SJSA1 (cell line): ENCODE measurements around the gene SMYD3. TPM values are rescaled to one million over a fixed set of nuclear protein-coding genes. Genes with fewer than 3 reads are reported as not detected.

ENCODE experiments used
- DNase-seq, 2 experiments: peaks; one replicate each; pipeline ENCODE4 v3.0.0-alpha.2; 2015 to 2020; ENCODE audit warnings: low spot score in 2 of 2, low read depth in 1 of 2
- H3K27ac ChIP-seq: fragments of 250-450 bp; sonication (Bioruptor Pico); 2 replicates; pipeline ENCODE4 v1.5.1; 2020; ENCODE audit warnings: mild to moderate bottlenecking, moderate library complexity
- H3K27me3 ChIP-seq: fragments of 250-450 bp; sonication (Bioruptor Pico); replicated peaks from 2 replicates; pipeline ENCODE4 v1.5.1; 2020; ENCODE audit warnings: mild to moderate bottlenecking, moderate library complexity
- H3K36me3 ChIP-seq: fragments of 250-450 bp; sonication (Bioruptor Pico); 2 replicates; pipeline ENCODE4 v1.5.1; 2020; ENCODE audit warnings: mild to moderate bottlenecking
- H3K4me1 ChIP-seq: fragments of 250-450 bp; sonication (Bioruptor Pico); replicated peaks from 2 replicates; pipeline ENCODE4 v1.6.1; 2021; ENCODE audit warnings: mild to moderate bottlenecking
- H3K4me3 ChIP-seq: fragments of 250-450 bp; sonication (Bioruptor Pico); 2 replicates; pipeline ENCODE4 v1.5.1; 2020; ENCODE audit warnings: mild to moderate bottlenecking
- H3K9me3 ChIP-seq: fragments of 250-450 bp; sonication (Bioruptor Pico); replicated peaks from 2 replicates; pipeline ENCODE4 v1.5.1; 2020; ENCODE audit warnings: mild to moderate bottlenecking
- total RNA-seq: library from RNA; depleted of rRNA; stranded (reverse); fragments of >200 nt; shearing (Covaris generic); gene quantifications from 2 replicates; pipeline ENCODE4 v1.2.3, GENCODE V29; 2014

The SMYD3 gene
- total RNA-seq, 1 experiment from 2014 or later: 38.5 TPM

GRCh38 chr1:246195296-246195695 is 311.8 kb downstream of the SMYD3 start:
- Histone ChIP-seq H3K4me1 (no peaks in the 10 kb centered on the region), H3K9me3 (no peaks in the 10 kb centered on the region), H3K36me3 (no peaks in the 10 kb centered on the region), H3K4me3 (no peak overlapping the region), H3K27ac (no peak overlapping the region), H3K27me3 (0 out of 2 replicates have a peak, but pooled peaks cover 2% of the 10 kb centered on the region)
- no peak for DNase-seq

GRCh38 chr1:246193537-246193936 is 313.5 kb downstream of the SMYD3 start:
- no peak for DNase-seq
- H3K4me1 ChIP-seq: no peaks in the 10 kb centered on the region
- H3K4me3 ChIP-seq: no peak overlapping the region
- 0 out of 2 replicates have a peak, but pooled peaks cover 2% of the 10 kb centered on the region for H3K27me3 ChIP-seq
- no peaks in the 10 kb centered on the region for H3K36me3 ChIP-seq
- no peak overlapping the region for H3K27ac ChIP-seq
- H3K9me3 ChIP-seq: no peaks in the 10 kb centered on the region

- Histone ChIP-seq H3K27me3 (no peaks in the 10 kb centered on the region), H3K36me3 (no peaks in the 10 kb centered on the region), H3K27ac (no peak overlapping the region), H3K4me3 (no peak overlapping the region), H3K4me1 (no peaks in the 10 kb centered on the region), H3K9me3 (no peaks in the 10 kb centered on the region)
- no peak for DNase-seq
Measured at GRCh38 chr1:246189126-246189525, 318.0 kb downstream of the SMYD3 start.

GRCh38 chr1:246187834-246188372 is 319.2 kb downstream of the SMYD3 start:
- Histone ChIP-seq H3K27ac (no peak overlapping the region), H3K27me3 (no peaks in the 10 kb centered on the region), H3K36me3 (no peaks in the 10 kb centered on the region), H3K4me3 (no peak overlapping the region), H3K9me3 (no peaks in the 10 kb centered on the region), H3K4me1 (no peaks in the 10 kb centered on the region)
- no peak for DNase-seq

GRCh38 chr1:246184503-246184902 is 322.6 kb downstream of the SMYD3 start:
- Histone ChIP-seq H3K27me3 (no peaks in the 10 kb centered on the region), H3K9me3 (no peaks in the 10 kb centered on the region), H3K27ac (no peak overlapping the region), H3K36me3 (no peaks in the 10 kb centered on the region), H3K4me3 (no peak overlapping the region), H3K4me1 (no peaks in the 10 kb centered on the region)
- no peak for DNase-seq

- no peak overlapping the region for H3K4me3 ChIP-seq
- H3K36me3 ChIP-seq: no peaks in the 10 kb centered on the region
- no peak overlapping the region for H3K27ac ChIP-seq
- no peaks in the 10 kb centered on the region for H3K27me3 ChIP-seq
- DNase-seq: no peak
- no peaks in the 10 kb centered on the region for H3K9me3 ChIP-seq
- no peaks in the 10 kb centered on the region for H3K4me1 ChIP-seq
Measured at GRCh38 chr1:246182149-246182851, 324.8 kb downstream of the SMYD3 start.

- no peaks in the 10 kb centered on the region for H3K4me1 ChIP-seq
- H3K9me3 ChIP-seq: no peaks in the 10 kb centered on the region
- no peak overlapping the region for H3K4me3 ChIP-seq
- no peaks in the 10 kb centered on the region for H3K27me3 ChIP-seq
- DNase-seq: no peak
- H3K36me3 ChIP-seq: no peaks in the 10 kb centered on the region
- no peak overlapping the region for H3K27ac ChIP-seq
Measured at GRCh38 chr1:246181241-246181640, 325.8 kb downstream of the SMYD3 start.

- no peaks in the 10 kb centered on the region for H3K36me3 ChIP-seq
- H3K4me1 ChIP-seq: no peaks in the 10 kb centered on the region
- H3K27ac ChIP-seq: no peak overlapping the region
- H3K27me3 ChIP-seq: no peaks in the 10 kb centered on the region
- H3K4me3 ChIP-seq: no peak overlapping the region
- DNase-seq: no peak
- H3K9me3 ChIP-seq: no peaks in the 10 kb centered on the region
Measured at GRCh38 chr1:246179401-246179800, 327.7 kb downstream of the SMYD3 start.

- Histone ChIP-seq H3K9me3 (no peaks in the 10 kb centered on the region), H3K27ac (no peak overlapping the region), H3K4me1 (no peaks in the 10 kb centered on the region), H3K4me3 (no peak overlapping the region), H3K36me3 (no peaks in the 10 kb centered on the region), H3K27me3 (no peaks in the 10 kb centered on the region)
- no peak for DNase-seq
Measured at GRCh38 chr1:246178717-246179311, 328.3 kb downstream of the SMYD3 start.

- Histone ChIP-seq H3K27me3 (no peaks in the 10 kb centered on the region), H3K27ac (no peak overlapping the region)
- DNase-seq: no peak
Measured at GRCh38 chr1:246176126-246177024, 330.7 kb downstream of the SMYD3 start.

GRCh38 chr1:246170574-246171261 is 336.4 kb downstream of the SMYD3 start:
- Histone ChIP-seq H3K36me3 (no peaks in the 10 kb centered on the region), H3K27ac (no peak overlapping the region), H3K9me3 (no peaks in the 10 kb centered on the region), H3K27me3 (no peaks in the 10 kb centered on the region), H3K4me1 (no peaks in the 10 kb centered on the region), H3K4me3 (no peak overlapping the region)
- no peak for DNase-seq

More at GRCh38 chr1:246176126-246177024, 330.7 kb downstream of the SMYD3 start:
- Histone ChIP-seq H3K9me3 (no peaks in the 10 kb centered on the region), H3K4me3 (no peak overlapping the region), H3K36me3 (no peaks in the 10 kb centered on the region), H3K4me1 (no peaks in the 10 kb centered on the region)

GRCh38 chr1:246169486-246169885 is 337.6 kb downstream of the SMYD3 start:
- Histone ChIP-seq H3K27ac (no peak overlapping the region), H3K27me3 (no peaks in the 10 kb centered on the region), H3K4me3 (no peak overlapping the region), H3K36me3 (no peaks in the 10 kb centered on the region), H3K9me3 (no peaks in the 10 kb centered on the region), H3K4me1 (no peaks in the 10 kb centered on the region)
- DNase-seq: no peak

- Histone ChIP-seq H3K27me3 (no peaks in the 10 kb centered on the region), H3K4me1 (no peaks in the 10 kb centered on the region), H3K9me3 (no peaks in the 10 kb centered on the region), H3K4me3 (no peak overlapping the region), H3K27ac (no peak overlapping the region), H3K36me3 (no peaks in the 10 kb centered on the region)
- no peak for DNase-seq
Measured at GRCh38 chr1:246169019-246169418, 338.1 kb downstream of the SMYD3 start.
